Frontal cortex (tissue), 4 donors: Measurements from ENCODE around the gene SCN2A. TPM values are rescaled to one million over a fixed set of nuclear protein-coding genes. Genes with fewer than 3 reads are reported as not detected.

Source experiments
- DNase-seq, 2 donors: peaks; one replicate each; pipeline ENCODE4 v3.0.0; 2012; ENCODE audit warnings: low spot score in 2 of 2
- FAIRE-seq: peaks from 2 replicates; lab custom pipeline; 2012; peaks lifted over from hg19 to GRCh38; lab: Jason Lieb, UNC
- total RNA-seq: library from RNA; depleted of rRNA; stranded (reverse); fragments of >200 nt; gene quantifications from one replicate; pipeline ENCODE4 v1.2.3, GENCODE V29; 2014
- donor health status: control.
- donor health status: control.
- donor health status: control.

SCN2A gene
- 160 TPM for total RNA-seq

- peak; percentile 55 for FAIRE-seq
- peak; percentile 1 for DNase-seq
Measured at GRCh38 chr2:165239230-165239629, at the start of gene SCN2A. SCN2A (plus strand) TSS chr2:165239414; CDS start chr2:165295824, 56,410 bp downstream.

GRCh38 chr2:165191096-165191728, 48.0 kb upstream of the SCN2A start:
- no peak for DNase-seq

GRCh38 chr2:165192729-165193128, 46.5 kb upstream of the SCN2A start:
- DNase-seq: no peak
- no peak for FAIRE-seq

More at GRCh38 chr2:165191096-165191728, 48.0 kb upstream of the SCN2A start:
- FAIRE-seq: no peak

- FAIRE-seq (no peak), DNase-seq (no peak)
Measured at GRCh38 chr2:165193178-165193777, 45.9 kb upstream of the SCN2A start.

GRCh38 chr2:165196411-165196810, 42.8 kb upstream of the SCN2A start:
- no peak for FAIRE-seq
- no peak for DNase-seq

- DNase-seq: no peak
- no peak for FAIRE-seq
Measured at GRCh38 chr2:165197346-165197745, 41.9 kb upstream of the SCN2A start.

GRCh38 chr2:165198181-165198580, 41.0 kb upstream of the SCN2A start:
- FAIRE-seq (no peak), DNase-seq (no peak)

GRCh38 chr2:165202239-165202638, 37.0 kb upstream of the SCN2A start:
- FAIRE-seq (no peak), DNase-seq (no peak)

GRCh38 chr2:165203689-165204559, 35.3 kb upstream of the SCN2A start, which contains the start of gene SCN3A:
SCN3A (minus strand) TSS chr2:165204050; CDS start chr2:165176394, 27,656 bp downstream.
- no peak for DNase-seq

GRCh38 chr2:165205865-165206264, 33.3 kb upstream of the SCN2A start:
- DNase-seq (no peak), FAIRE-seq (no peak)

More at GRCh38 chr2:165203689-165204559, 35.3 kb upstream of the SCN2A start, which contains the start of gene SCN3A:
- FAIRE-seq: peak; percentile 33

GRCh38 chr2:165208094-165208493, 31.1 kb upstream of the SCN2A start:
- FAIRE-seq (no peak), DNase-seq (no peak)

- DNase-seq (no peak), FAIRE-seq (no peak)
Measured at GRCh38 chr2:165214093-165214492, 25.1 kb upstream of the SCN2A start.

GRCh38 chr2:165219481-165219880, 19.7 kb upstream of the SCN2A start:
- DNase-seq: no peak
- no peak for FAIRE-seq

- FAIRE-seq: no peak
- DNase-seq: no peak
Measured at GRCh38 chr2:165224941-165225340, 14.3 kb upstream of the SCN2A start.

- no peak for FAIRE-seq
- no peak for DNase-seq
Measured at GRCh38 chr2:165227571-165227970, 11.6 kb upstream of the SCN2A start.

GRCh38 chr2:165237056-165237455, 2.2 kb upstream of the SCN2A start:
- FAIRE-seq: no peak
- no peak for DNase-seq

- DNase-seq (no peak), FAIRE-seq (no peak)
Measured at GRCh38 chr2:165238295-165238694, 919 bp upstream of the SCN2A start.

GRCh38 chr2:165239856-165240515, 772 bp downstream of the SCN2A start:
- DNase-seq: no peak
- no peak for FAIRE-seq

- DNase-seq: no peak
- FAIRE-seq: no peak
Measured at GRCh38 chr2:165240916-165241315, 1.7 kb downstream of the SCN2A start.
